K562 (cell line): ENCODE results near the gene FTO.

Experiments
- BACH1 ChIP-seq: fragments of 200-800 bp; sonication (Bioruptor generic); IDR thresholded peaks from 2 replicates; pipeline ENCODE4 v1.6.1; 2016; ENCODE audit warnings: missing genetic modification characterization, missing compliant biosample characterization
- CTCF ChIP-seq, 3 experiments: IDR thresholded peaks in 2 of 3; conservative IDR thresholded peaks in 1 of 3; 2 replicates each; pipeline ENCODE4 v1.5.1; 2011 to 2012; ENCODE audit warnings: low read length in 3 of 3, mild to moderate bottlenecking in 3 of 3, control low read depth in 2 of 3, improper control_type of control experiment in 1 of 3, inconsistent platforms in 1 of 3, low read depth in 1 of 3, mixed read lengths in 1 of 3, moderate library complexity in 1 of 3; ENCODE audit not compliant: insufficient read depth in 2 of 3
- LCOR ChIP-seq: sonication (generic); formaldehyde crosslinking; IDR thresholded peaks from 2 replicates; pipeline ENCODE4 v1.8.0; 2022; ENCODE audit warnings: mild to moderate bottlenecking, missing genetic modification reagents
- MYC ChIP-seq, 2 experiments: fragments of 250-450 bp in 1 of 2; sonication (Bioruptor Pico) in 1 of 2; IDR thresholded peaks; 2 replicates each; pipeline versions ENCODE4 v1.5.1 to v1.6.1; 2012 to 2021; ENCODE audit warnings: low read depth in 2 of 2, borderline replicate concordance in 1 of 2, improper control_type of control experiment in 1 of 2, low read length in 1 of 2, mild to moderate bottlenecking in 1 of 2, moderate library complexity in 1 of 2
- POLR2A ChIP-seq: fragments of 450-650 bp; conservative IDR thresholded peaks from 2 replicates; pipeline ENCODE4 v1.6.1; 2016
- SNRNP70 ChIP-seq: fragments of 200-400 bp; formaldehyde crosslinking; optimal IDR thresholded peaks from 2 replicates; pipeline ENCODE3; 2017; ENCODE audit warnings: low read depth, low read length
- ZNF311 ChIP-seq: fragments of 250-450 bp; sonication (Bioruptor Pico); IDR thresholded peaks from 2 replicates; pipeline ENCODE4 v1.4.0; 2020; ENCODE audit warnings: mild to moderate bottlenecking, moderate library complexity
- ZNF785 ChIP-seq: fragments of 250-450 bp; sonication (Bioruptor Pico); IDR thresholded peaks from 2 replicates; pipeline ENCODE4 v1.4.0; 2020; ENCODE audit warnings: mild to moderate bottlenecking
- ZNF79 ChIP-seq: fragments of 250-450 bp; sonication (Bioruptor Pico); IDR thresholded peaks from 2 replicates; pipeline ENCODE4 v1.4.0; 2020; ENCODE audit warnings: low read depth, mild to moderate bottlenecking, moderate library complexity

GRCh38 chr16:53717577-53717976 lies 13.6 kb downstream of the FTO start:
- TF ChIP-seq POLR2A (no peak), BACH1 (tag) (no peak), ZNF311 (no peak), CTCF (IDR thresholded peaks at IDR 0.05 in 2 of 3, conservative IDR thresholded peaks at IDR 0.05 in 1 of 3; ENCODE audit: insufficient read depth in 2 of 3, low read depth in 1 of 3, low read length in 3 of 3) (no peak), SNRNP70 (no peak), ZNF785 (CRISPR knock-in tag) (no peak), MYC (IDR thresholded peaks at IDR 0.05; ENCODE audit: low read depth, low read length) (no peak), MYC (CRISPR knock-in tag; IDR thresholded peaks at IDR 0.05; ENCODE audit: borderline replicate concordance, low read depth) (no peak), LCOR (CRISPR knock-in tag) (no peak), ZNF79 (CRISPR knock-in tag) (no peak)
